Glutamatergic neuron (in vitro differentiated cells): ENCODE data around the gene CENPB. TPM values are rescaled to one million over a fixed set of nuclear protein-coding genes. Genes with fewer than 3 reads are reported as not detected.
A peak's percentile ranks its signal among the peaks of the same experiment; 100 is the strongest.

ENCODE experiments used
- DNase-seq: peaks from one replicate; pipeline ENCODE4 v3.0.0; 2022
- H3K27ac Mint-ChIP-seq: one replicate; pipeline ENCODE4 v1.8.0; 2020; ENCODE audit warnings: mild to moderate bottlenecking, mixed read lengths, inconsistent platforms; ENCODE audit not compliant: unreplicated experiment
- H3K27me3 Mint-ChIP-seq: one replicate; pipeline ENCODE4 v1.8.0; 2020; ENCODE audit warnings: mild to moderate bottlenecking, moderate library complexity, mixed read lengths, inconsistent platforms; ENCODE audit not compliant: unreplicated experiment
- H3K36me3 Mint-ChIP-seq: one replicate; pipeline ENCODE4 v1.8.0; 2020; ENCODE audit warnings: mild to moderate bottlenecking, mixed read lengths, inconsistent platforms; ENCODE audit not compliant: unreplicated experiment
- H3K4me1 Mint-ChIP-seq: one replicate; pipeline ENCODE4 v1.8.0; 2020; ENCODE audit warnings: mild to moderate bottlenecking, low read depth, mixed read lengths, inconsistent platforms; ENCODE audit not compliant: unreplicated experiment
- H3K4me3 Mint-ChIP-seq: one replicate; pipeline ENCODE4 v1.8.0; 2020; ENCODE audit warnings: mild to moderate bottlenecking, mixed read lengths, inconsistent platforms; ENCODE audit not compliant: unreplicated experiment
- H3K9me3 Mint-ChIP-seq: one replicate; pipeline ENCODE4 v1.8.0; 2020; ENCODE audit warnings: mild to moderate bottlenecking, moderate library complexity, mixed read lengths, inconsistent platforms; ENCODE audit not compliant: unreplicated experiment
- CTCF ChIP-seq: fragments of 200-600 bp; sonication (generic); IDR thresholded peaks from one replicate; pipeline ENCODE4 v1.5.0; 2021; ENCODE audit not compliant: partially characterized antibody, unreplicated experiment
- total RNA-seq: library from RNA; stranded (reverse); fragmentation: NEBNext Ultra II Directional; extraction: Animal tissue kit (Norgen Biotek cat#: 25700); gene quantifications from one replicate; pipeline ENCODE4 v1.2.1, GENCODE V29; 2021; ENCODE audit not compliant: unreplicated experiment

The CENPB gene
- total RNA-seq, 1 donor from 2014 or later = 47.1 TPM

- peaks cover 22% of the 10 kb centered on the region for H3K27me3 Mint-ChIP-seq
- TF ChIP-seq CTCF = no peak
- no peak for DNase-seq
- no peak overlapping the region for H3K27ac Mint-ChIP-seq
- H3K4me3 Mint-ChIP-seq = no peak overlapping the region
- peaks cover 11% of the 10 kb centered on the region for H3K36me3 Mint-ChIP-seq
- H3K9me3 Mint-ChIP-seq = peaks cover 7% of the 10 kb centered on the region
- no peaks in the 10 kb centered on the region for H3K4me1 Mint-ChIP-seq
Observed at GRCh38 chr20:3748073-3748472, 38.5 kb downstream of the CENPB start.

- Mint-ChIP-seq H3K36me3 (peaks cover 11% of the 10 kb centered on the region), H3K4me3 (no peak overlapping the region), H3K4me1 (no peaks in the 10 kb centered on the region), H3K27ac (no peak overlapping the region), H3K9me3 (peaks cover 6% of the 10 kb centered on the region), H3K27me3 (peaks cover 19% of the 10 kb centered on the region)
- TF ChIP-seq CTCF = no peak
- no peak for DNase-seq
Observed at GRCh38 chr20:3747471-3747870, 39.1 kb downstream of the CENPB start.

GRCh38 chr20:3745686-3746173, 40.8 kb downstream of the CENPB start:
- no peak for TF ChIP-seq CTCF
- peaks cover 6% of the 10 kb centered on the region for H3K9me3 Mint-ChIP-seq
- peaks cover 11% of the 10 kb centered on the region for H3K36me3 Mint-ChIP-seq
- H3K4me1 Mint-ChIP-seq = no peaks in the 10 kb centered on the region
- H3K27ac Mint-ChIP-seq = no peak overlapping the region
- DNase-seq = no peak
- H3K27me3 Mint-ChIP-seq = peaks cover 17% of the 10 kb centered on the region
- no peak overlapping the region for H3K4me3 Mint-ChIP-seq

GRCh38 chr20:3744806-3745685, 41.5 kb downstream of the CENPB start:
- H3K9me3 Mint-ChIP-seq = peaks cover 8% of the 10 kb centered on the region
- peak; percentile 79 for DNase-seq
- no peak for TF ChIP-seq CTCF
- no peaks in the 10 kb centered on the region for H3K4me1 Mint-ChIP-seq
- H3K27me3 Mint-ChIP-seq = peaks cover 15% of the 10 kb centered on the region
- H3K4me3 Mint-ChIP-seq = peak overlapping the region; percentile 76
- no peak overlapping the region for H3K27ac Mint-ChIP-seq
- H3K36me3 Mint-ChIP-seq = peaks cover 11% of the 10 kb centered on the region

- no peak overlapping the region for H3K4me3 Mint-ChIP-seq
- no peak overlapping the region for H3K27ac Mint-ChIP-seq
- H3K27me3 Mint-ChIP-seq = peaks cover 15% of the 10 kb centered on the region
- H3K9me3 Mint-ChIP-seq = peaks cover 8% of the 10 kb centered on the region
- H3K36me3 Mint-ChIP-seq = peaks cover 11% of the 10 kb centered on the region
- no peak for TF ChIP-seq CTCF
- H3K4me1 Mint-ChIP-seq = no peaks in the 10 kb centered on the region
- DNase-seq = no peak
Observed at GRCh38 chr20:3744037-3744436, 42.5 kb downstream of the CENPB start.
